ENCODE measurements around the gene KLHL22.
"Not testable (repeated sequence)": the region's sequence is repeated elsewhere in the genome, so short reads cannot be mapped to it uniquely, and the experiment has no call there.

KLHL22 gene

DNA sequence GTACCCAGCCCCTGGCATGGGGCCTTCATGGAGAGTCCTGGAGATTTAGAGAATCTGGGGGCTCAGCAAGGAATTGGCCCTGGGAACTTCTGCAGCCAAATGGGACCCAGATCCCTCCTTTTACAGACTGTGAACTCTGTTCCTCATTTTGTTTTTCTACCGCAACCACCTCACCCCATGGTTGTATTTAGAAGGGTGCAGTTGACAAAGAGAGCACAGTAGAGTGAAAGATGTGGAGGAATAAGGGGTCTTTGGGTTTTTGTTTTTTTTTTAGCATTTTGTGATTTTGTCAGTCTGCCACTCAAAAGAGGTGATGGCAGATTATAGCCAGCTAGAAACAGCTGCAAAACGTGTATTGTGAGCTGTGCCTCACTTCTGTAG lies 99.7 kb downstream of the KLHL22 start:
- no peak for DNase-seq

DNA sequence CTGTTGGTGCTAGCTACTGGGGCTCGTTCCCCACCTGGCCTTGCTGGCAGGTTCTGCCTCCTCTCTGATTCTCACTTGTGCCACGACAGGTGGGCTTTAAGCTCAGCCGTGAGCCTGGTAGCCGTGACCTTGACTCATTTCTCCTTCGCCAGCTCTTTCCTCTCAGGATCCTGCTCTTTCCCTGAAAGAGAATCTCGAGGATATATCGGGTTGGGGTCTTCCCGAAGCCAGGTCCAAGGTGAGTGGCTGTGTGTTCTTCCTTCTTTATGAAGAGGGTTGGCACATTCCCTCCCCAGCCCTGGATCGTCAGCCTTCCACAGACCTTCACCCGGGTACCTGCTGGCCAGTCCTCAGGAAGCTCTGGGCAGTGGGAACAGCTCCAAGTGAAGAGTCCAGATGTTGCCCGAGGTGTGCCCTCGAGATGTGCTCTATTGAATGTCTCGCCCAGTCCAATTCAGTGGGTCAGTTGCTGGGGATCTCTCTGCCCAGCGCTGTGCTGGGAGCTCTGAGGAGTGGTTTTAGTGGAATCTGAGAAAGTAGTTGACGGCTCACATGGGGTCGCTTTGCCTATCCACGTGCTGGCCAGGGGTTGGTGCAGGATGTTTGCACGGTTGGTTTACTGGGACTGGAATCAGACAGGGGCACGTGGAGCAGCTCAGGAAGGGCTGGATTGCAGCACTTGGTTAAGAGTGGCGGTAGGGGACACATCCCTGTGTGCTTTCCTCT lies 100.3 kb downstream of the KLHL22 start:
- no peak for DNase-seq

DNA sequence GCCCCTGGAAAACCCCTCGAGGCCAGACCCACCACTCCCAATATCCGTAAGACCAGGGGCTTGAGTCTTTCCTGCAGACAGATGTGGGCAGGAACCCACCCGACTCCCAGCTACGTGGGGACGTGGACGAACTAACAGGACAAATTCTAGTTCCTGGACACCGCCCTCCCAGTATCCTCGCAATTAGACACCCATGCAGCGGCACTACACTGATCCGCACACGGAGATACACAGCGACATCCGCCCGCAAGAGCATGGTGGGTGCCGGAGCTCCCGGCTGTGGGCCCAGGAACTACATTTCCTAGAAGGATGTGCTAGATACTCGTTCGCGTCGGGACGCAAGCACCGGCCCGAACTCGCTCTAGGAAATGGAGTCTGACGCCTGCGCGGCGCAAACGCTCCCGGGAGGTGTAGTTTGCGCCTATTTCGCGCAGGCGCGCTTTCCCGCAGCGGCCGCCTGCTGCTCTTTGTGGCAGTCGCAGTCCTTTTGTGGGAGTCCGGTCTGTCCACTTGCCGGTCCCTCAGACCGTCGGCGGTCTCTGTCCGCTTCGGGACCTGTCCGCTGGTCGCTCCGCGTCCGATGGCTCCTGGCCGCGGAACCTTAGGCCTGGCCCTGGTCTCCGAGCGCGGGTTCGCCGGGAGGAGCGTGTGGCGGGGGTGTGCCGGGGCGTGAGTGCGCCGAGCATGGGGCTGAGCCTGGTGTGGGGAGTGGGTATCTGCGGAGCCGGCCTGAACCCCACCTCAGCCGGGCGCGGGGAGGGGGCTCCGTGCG lies 101.7 kb downstream of the KLHL22 start, which contains the start of gene ZNF74:
ZNF74 (plus strand) TSS at position 447 of the 772 bp plus-strand sequence. CDS start 478 bp downstream, outside the sequence.
- peak; percentile 80 for DNase-seq

DNA sequence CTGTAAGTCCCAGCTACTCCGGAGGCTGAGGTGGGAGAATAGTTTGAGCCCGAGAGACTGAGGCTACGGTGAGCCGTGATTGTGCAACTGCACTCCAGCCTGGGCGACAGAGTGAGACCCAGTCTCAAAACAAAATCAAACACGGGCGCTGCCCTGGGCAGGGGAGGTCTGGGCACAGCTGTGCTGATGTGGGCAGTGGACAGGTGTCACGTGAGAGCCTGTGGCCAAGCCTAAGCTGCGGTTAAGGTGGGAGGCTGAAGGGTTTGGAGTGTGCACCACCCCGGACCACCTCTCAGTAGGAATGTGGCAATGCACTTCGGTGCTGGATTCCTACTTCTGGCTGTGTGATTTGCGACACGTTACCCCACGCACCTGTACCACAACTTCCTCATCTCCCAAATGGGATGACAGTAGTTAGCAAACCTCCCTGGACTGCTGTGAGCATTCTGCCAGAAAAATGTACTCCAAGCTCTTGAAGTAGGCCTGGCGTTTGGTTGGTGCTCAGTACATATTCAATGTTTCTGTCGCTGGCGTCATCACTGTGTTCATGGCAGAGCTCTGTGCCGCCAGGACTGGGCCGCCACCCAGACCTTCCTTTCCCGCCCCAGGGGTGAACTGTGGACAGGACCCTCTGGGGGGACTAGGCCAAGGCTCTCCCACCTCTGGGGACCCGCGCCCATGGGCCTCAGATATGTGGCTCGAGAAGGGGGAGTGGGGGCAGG lies 102.5 kb downstream of the KLHL22 start:
- DNase-seq, result no peak

DNA sequence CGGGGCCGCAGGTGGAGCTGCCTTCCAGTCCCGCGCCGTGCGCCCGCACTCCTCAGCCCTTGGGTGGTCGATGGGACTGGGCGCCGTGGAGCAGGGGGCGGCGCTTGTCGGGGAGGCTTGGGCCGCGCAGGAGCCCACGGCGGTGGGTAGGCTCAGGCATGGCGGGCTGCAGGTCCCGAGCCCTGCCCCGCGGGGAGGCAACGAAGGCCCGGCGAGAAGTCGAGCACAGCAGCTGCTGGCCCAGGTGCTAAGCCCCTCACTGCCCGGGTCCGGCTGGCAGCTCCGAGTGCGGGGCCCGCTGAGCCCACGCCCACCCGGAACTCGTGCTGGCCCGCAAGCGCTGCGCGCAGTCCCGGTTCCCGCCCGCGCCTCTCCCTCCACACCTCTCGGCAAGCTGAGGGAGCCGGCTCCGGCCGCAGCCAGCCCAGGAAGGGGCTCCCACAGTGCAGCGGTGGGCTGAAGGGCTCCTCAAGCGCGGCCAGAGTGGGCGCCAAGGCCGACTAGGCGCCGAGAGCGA lies 103.2 kb downstream of the KLHL22 start:
- DNase-seq, result not testable (repeated sequence)

All from GF-D8 (cell line).